ENCODE results near the gene MALRD1.

Gene MALRD1

DNA sequence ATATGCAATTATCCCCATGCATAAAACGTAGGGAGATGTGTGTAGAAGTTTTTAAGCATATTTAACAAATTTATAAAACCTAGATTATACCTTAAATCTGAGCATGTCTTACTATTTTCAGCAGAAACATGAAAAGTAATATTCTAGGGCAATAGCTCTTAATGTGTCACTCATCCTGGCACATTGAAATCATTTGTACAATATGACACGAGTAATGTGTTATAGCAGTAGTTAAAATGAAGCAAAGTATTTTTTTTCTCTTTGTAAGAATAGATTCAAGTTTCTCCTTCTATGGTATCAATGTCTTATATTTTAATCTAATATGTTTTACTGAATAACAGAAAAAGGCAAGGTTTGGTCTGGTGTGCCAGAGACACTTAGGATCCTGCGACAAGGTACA lies 492.7 kb downstream of the MALRD1 start:
- no peak for DNase-seq (ENCODE audit: low spot score)
- TF ChIP-seq, protein P1, sequence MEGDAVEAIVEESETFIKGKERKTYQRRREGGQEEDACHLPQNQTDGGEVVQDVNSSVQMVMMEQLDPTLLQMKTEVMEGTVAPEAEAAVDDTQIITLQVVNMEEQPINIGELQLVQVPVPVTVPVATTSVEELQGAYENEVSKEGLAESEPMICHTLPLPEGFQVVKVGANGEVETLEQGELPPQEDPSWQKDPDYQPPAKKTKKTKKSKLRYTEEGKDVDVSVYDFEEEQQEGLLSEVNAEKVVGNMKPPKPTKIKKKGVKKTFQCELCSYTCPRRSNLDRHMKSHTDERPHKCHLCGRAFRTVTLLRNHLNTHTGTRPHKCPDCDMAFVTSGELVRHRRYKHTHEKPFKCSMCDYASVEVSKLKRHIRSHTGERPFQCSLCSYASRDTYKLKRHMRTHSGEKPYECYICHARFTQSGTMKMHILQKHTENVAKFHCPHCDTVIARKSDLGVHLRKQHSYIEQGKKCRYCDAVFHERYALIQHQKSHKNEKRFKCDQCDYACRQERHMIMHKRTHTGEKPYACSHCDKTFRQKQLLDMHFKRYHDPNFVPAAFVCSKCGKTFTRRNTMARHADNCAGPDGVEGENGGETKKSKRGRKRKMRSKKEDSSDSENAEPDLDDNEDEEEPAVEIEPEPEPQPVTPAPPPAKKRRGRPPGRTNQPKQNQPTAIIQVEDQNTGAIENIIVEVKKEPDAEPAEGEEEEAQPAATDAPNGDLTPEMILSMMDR (IDR thresholded peaks at IDR 0.05; ENCODE audit: extremely low read depth, missing control alignments): no peak

DNA sequence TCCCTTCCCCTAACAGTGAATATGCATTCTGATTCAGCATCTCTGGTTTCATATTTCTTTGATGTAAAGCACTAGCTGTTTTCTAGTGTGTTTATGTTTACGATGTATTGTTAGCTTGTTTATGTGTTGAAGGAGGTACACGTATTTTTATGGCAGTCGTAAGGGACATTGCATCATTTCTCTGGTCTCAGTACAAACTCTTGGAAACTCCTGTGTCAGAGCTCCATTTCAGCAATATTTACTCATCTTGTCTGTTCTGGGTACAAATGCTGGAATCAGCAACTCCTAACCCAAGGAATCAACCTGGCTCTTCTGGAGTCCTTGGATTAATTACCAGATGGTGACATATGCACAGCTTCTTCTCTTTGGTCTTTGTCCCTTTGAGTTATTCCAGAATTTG lies 497.6 kb downstream of the MALRD1 start:
- DNase-seq (ENCODE audit: low spot score): no peak

DNA sequence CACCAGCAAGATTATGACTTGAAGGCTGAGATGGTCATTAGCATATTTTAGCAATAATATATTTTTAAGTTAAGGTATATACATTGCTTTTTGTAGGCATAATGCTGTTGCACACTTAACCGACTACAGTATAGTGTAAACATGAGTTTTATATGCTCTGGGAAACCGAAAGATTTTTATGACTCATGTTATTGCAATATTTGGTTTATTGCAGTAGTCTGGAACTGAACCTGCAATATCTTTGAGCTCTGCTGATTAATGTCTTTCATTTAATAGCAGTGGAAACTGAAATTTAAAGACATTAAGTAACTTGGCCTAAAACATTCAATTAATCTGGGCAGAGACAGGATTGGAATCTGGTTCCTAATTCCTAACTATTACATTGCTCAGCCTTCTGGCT lies 500.9 kb downstream of the MALRD1 start:
- no peak for DNase-seq (ENCODE audit: low spot score)
- TF ChIP-seq, protein P1 (IDR thresholded peaks at IDR 0.05; ENCODE audit: extremely low read depth, missing control alignments): no peak

More for the DNA sequence above, 497.6 kb downstream of the MALRD1 start:
- TF ChIP-seq, protein P1 (IDR thresholded peaks at IDR 0.05; ENCODE audit: extremely low read depth, missing control alignments): no peak

DNA sequence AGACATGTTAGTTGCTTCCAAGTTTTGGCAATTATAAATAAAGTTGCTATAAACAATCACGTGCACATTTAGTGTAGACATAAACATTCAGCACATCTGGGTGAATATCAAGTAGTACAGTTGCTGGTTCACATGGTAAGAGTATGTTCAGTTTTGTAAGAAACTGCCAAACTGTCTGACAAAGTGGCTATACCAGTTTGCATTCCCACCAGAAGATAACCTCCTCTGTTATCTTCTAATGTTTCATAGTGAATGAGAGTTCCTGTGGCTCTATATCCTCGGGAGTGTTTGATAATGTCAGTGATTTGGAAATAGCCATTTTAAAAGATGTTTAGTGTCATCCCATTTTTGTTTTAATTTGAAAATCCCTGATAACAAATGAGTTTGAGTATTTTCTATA lies 508.1 kb downstream of the MALRD1 start:
- TF ChIP-seq, protein P1 (IDR thresholded peaks at IDR 0.05; ENCODE audit: extremely low read depth, missing control alignments): no peak
- no peak for DNase-seq (ENCODE audit: low spot score)

DNA sequence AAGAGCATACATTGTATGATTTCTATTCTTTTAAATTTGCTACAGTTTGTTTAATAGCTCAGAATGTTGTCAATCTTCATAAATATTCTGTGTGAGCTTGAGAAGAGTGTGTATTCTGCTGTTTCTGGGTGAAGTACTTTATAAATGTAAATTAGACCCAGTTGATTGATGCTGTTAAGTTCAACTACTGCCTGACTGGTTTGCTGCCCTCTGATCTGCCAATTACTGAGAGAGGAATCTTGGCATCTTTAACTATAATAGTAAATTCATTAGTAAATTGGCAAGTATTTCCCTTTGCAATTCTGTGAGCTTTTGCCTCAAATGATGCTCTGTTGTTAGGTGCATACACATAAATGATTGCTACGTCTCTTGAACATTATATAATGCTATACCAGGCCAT lies 512.6 kb downstream of the MALRD1 start:
- DNase-seq (ENCODE audit: low spot score): no peak
- TF ChIP-seq, protein P1 (IDR thresholded peaks at IDR 0.05; ENCODE audit: extremely low read depth, missing control alignments): no peak

DNA sequence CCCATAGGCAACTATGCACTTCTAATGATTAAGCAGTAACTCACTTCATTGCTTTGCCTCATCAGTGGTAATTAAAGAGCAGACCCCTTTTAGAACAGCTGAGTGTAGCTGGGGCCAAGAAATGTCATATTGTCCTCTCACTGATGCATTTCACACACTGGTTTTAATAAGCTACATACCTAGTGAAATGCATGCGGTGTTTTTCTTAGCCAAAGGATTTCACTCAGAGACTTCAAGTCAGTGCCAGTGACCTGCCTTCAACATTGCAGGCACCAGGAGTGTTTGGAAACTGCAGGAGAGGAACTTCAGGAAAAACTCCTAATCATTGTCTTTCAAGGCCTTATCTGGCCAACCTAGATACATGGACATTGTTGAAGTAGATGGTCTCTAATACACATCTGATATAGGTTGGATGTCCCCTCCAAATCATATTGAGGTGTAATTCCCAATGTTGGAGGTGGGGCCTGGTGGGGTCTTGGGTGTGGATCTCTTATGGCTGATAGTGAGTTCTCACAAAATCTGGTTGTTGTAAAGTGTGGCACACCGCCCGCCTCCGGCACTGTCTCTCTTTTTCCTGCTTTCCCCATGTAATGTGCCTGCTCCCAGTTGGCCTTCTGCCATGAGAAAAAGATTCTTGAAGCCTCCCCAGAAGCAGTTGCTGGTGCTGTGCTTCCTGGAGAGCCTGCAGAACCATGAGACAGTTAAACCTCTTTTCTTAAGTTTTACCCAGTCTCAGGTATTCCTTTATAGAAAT lies 515.0 kb downstream of the MALRD1 start:
- DNase-seq (ENCODE audit: low spot score): no peak
- TF ChIP-seq, protein P1 (IDR thresholded peaks at IDR 0.05; ENCODE audit: extremely low read depth, missing control alignments): no peak

DNA sequence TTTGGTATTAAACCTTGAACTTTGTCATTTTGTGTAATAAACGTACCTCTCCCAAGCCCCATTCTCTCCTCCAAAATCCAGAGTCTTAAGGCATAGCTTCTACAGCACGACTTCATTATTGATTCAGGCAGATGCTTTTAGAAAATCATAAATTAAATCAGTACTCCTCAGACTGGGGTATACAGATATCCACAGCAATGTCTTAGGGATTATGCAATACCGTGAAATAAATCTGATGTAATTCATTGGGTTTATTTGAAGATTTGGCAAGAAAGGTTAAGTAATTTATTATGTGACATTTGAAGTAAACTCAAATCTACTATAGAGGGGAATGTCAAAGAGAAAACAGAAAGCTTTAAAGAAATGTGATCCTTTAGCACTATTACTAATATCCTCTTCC lies 521.5 kb downstream of the MALRD1 start:
- DNase-seq (ENCODE audit: low spot score): no peak
- TF ChIP-seq, protein P1 (IDR thresholded peaks at IDR 0.05; ENCODE audit: extremely low read depth, missing control alignments): no peak
